Right atrium auricular region (tissue), 2 donors: ENCODE results near the gene CDH22. TPM values are rescaled to one million over a fixed set of nuclear protein-coding genes. Genes with fewer than 3 reads are reported as not detected.

Experiments used
- DNase-seq: peaks from one replicate; pipeline ENCODE4 v3.0.0-alpha.2; 2019; ENCODE audit warnings: low spot score
- H3K27ac ChIP-seq, 2 donors: fragments of 200-600 bp; sonication (generic); 1 replicate in 1 of 2; 2 replicates in 1 of 2; pipeline ENCODE4 v1.5.1; 2016 to 2019
- H3K27me3 ChIP-seq, 2 donors: fragments of 200-600 bp; sonication (generic); one replicate each; pipeline versions ENCODE4 v1.5.1 to v1.6.0; 2017 to 2019
- H3K36me3 ChIP-seq: fragments of 200-600 bp; sonication (generic); one replicate; pipeline ENCODE4 v1.5.1; 2016
- H3K4me1 ChIP-seq, 2 donors: fragments of 200-600 bp; sonication (generic); one replicate each; pipeline versions ENCODE4 v1.5.1 to v1.6.0; 2017 to 2019
- H3K4me3 ChIP-seq, 2 donors: fragments of 200-600 bp; sonication (generic); 1 replicate in 1 of 2; 2 replicates in 1 of 2; pipeline ENCODE4 v1.5.1; 2017 to 2019; ENCODE audit warnings: mild to moderate bottlenecking in 1 of 2, moderate library complexity in 1 of 2
- H3K9me3 ChIP-seq, 2 donors: fragments of 200-600 bp; sonication (generic); one replicate each; pipeline ENCODE4 v1.5.1; 2019
- CTCF ChIP-seq, 2 donors: fragments of 200-600 bp; sonication (generic); IDR thresholded peaks; one replicate each; pipeline ENCODE4 v1.5.1; 2019; ENCODE audit warnings: antibody characterized with exemption in 2 of 2
- total RNA-seq, 2 donors: library from RNA; depleted of rRNA; stranded (reverse); fragments of >200 nt; gene quantifications; one replicate each; pipeline ENCODE4 v1.1.0, GENCODE V29; 2016

The CDH22 gene
- total RNA-seq, 2 donors from 2014 or later: 0.67 to 4.4 TPM

DNA sequence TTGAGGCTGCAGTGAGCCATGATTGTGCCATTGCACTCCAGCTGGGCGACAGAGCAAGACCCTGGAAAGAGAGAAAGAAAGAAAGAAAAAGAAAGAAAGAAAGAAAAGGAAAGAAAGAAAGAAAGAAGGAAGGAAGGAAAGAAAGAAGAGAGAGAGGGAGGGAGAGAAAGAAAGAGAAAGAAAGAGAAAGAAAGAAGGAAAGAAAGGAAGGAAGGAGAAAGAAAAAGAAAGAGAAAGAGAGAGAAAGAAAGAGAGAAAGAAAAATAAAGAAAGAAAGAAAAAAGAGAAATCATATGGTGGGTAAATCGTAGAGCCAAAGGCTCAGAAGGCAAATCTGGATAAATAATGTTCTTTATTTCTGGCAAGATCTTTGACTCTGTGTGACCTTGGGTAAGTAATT is 136.8 kb downstream of the CDH22 start:
- Histone ChIP-seq H3K9me3 (peaks cover 0 to 4% of the 10 kb centered on the region in 2 donors), H3K27me3 (peaks cover 0 to 10% of the 10 kb centered on the region in 2 donors), H3K27ac (no peak overlapping the region), H3K4me1 (no peaks in the 10 kb centered on the region), H3K4me3 (no peak overlapping the region), H3K36me3 (no peaks in the 10 kb centered on the region)
- TF ChIP-seq CTCF (IDR thresholded peaks at IDR 0.05): no peak
- no peak for DNase-seq

DNA sequence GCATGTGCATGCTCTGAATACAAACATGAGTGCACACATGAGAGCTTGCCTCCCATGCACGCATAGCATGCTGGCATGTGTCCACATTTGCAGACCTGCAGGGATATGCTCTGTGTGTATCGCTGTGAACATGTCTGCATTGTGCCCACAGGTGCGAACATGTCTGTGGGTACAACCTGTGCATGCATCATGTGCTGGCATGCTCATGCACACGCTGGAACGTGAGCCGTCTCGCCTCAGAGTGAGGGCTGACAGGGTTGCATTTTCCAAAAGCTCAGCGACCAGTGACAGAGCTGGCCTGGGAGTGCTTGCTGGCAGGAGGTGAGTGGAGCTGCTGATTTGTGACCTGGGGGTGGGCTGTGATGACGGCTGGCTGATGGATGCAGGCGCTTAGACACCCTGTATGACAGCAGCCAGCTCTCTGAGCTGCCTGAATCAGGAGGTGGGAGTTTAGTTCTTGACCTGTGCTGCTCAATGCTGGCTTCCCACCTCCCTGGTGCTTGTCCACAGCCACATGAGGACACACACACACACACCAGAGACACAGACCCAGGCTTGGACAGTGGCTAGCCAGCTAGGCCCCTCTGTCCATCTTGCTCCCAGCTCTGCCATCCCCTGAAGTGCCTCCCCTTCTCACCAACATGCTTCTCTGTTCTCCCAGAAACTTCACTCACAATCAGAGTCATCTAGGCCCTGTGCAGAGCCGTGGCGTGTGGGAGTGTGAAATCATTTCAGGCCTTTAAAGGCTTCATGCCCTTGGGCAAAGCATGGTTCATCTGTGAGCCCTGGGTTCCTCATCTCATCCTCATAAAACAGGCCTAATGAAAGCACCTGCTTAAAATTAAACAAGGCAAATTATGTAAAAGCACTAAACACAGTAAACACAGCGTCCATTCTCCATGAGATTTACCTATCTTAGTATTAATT is 138.8 kb downstream of the CDH22 start:
- H3K36me3 ChIP-seq: no peaks in the 10 kb centered on the region
- H3K4me3 ChIP-seq: no peak overlapping the region
- peaks cover 0 to 4% of the 10 kb centered on the region in 2 donors for H3K9me3 ChIP-seq
- no peaks in the 10 kb centered on the region for H3K4me1 ChIP-seq
- peaks cover 0 to 5% of the 10 kb centered on the region in 2 donors for H3K27me3 ChIP-seq
- TF ChIP-seq CTCF (IDR thresholded peaks at IDR 0.05): no peak
- no peak overlapping the region for H3K27ac ChIP-seq
- DNase-seq: no peak

- no peak overlapping the region for H3K27ac ChIP-seq
- no peak for TF ChIP-seq CTCF (IDR thresholded peaks at IDR 0.05)
- no peaks in the 10 kb centered on the region for H3K36me3 ChIP-seq
- H3K4me3 ChIP-seq: no peak overlapping the region
- no peaks in the 10 kb centered on the region for H3K4me1 ChIP-seq
- no peak for DNase-seq
- H3K27me3 ChIP-seq: no peaks in the 10 kb centered on the region
- H3K9me3 ChIP-seq: peaks cover 0 to 4% of the 10 kb centered on the region in 2 donors
Observed at GRCh38 chr20:46168438-46168837, 139.9 kb downstream of the CDH22 start.

GRCh38 chr20:46167080-46167479 is 141.2 kb downstream of the CDH22 start:
- Histone ChIP-seq H3K9me3 (peaks cover 0 to 4% of the 10 kb centered on the region in 2 donors), H3K4me3 (no peak overlapping the region), H3K27me3 (no peaks in the 10 kb centered on the region), H3K4me1 (no peaks in the 10 kb centered on the region), H3K27ac (no peak overlapping the region), H3K36me3 (no peaks in the 10 kb centered on the region)
- no peak for TF ChIP-seq CTCF (IDR thresholded peaks at IDR 0.05)
- no peak for DNase-seq

- TF ChIP-seq CTCF (IDR thresholded peaks at IDR 0.05): no peak
- no peak for DNase-seq
- Histone ChIP-seq H3K27me3 (no peaks in the 10 kb centered on the region), H3K4me1 (no peaks in the 10 kb centered on the region), H3K27ac (no peak overlapping the region), H3K4me3 (no peak overlapping the region), H3K36me3 (no peaks in the 10 kb centered on the region), H3K9me3 (peaks cover 0 to 4% of the 10 kb centered on the region in 2 donors)
Observed at GRCh38 chr20:46164254-46164653, 144.0 kb downstream of the CDH22 start.
